ENCODE results near the gene SHMT2.

DNA sequence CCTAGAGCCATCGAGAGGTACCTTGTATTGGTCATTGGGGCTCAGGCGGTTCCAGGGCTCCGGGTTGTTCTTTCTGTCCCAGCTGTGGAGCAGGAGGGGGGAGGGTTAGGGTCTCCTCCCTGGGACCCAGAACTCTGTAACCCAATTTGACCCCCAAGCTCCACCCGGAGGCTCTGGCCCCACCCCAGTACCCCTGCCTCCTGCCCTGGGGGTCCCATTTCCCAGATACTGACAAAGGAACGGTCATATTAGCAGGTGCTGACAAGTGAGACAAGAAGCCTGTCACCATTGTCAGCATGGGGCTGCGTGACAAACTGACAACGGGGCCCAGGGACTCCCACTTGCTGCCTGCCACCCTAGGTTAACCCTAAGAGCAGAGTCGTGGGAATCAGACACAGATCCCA, 6.2 kb downstream of the SHMT2 start:
- TF ChIP-seq, protein P1, sequence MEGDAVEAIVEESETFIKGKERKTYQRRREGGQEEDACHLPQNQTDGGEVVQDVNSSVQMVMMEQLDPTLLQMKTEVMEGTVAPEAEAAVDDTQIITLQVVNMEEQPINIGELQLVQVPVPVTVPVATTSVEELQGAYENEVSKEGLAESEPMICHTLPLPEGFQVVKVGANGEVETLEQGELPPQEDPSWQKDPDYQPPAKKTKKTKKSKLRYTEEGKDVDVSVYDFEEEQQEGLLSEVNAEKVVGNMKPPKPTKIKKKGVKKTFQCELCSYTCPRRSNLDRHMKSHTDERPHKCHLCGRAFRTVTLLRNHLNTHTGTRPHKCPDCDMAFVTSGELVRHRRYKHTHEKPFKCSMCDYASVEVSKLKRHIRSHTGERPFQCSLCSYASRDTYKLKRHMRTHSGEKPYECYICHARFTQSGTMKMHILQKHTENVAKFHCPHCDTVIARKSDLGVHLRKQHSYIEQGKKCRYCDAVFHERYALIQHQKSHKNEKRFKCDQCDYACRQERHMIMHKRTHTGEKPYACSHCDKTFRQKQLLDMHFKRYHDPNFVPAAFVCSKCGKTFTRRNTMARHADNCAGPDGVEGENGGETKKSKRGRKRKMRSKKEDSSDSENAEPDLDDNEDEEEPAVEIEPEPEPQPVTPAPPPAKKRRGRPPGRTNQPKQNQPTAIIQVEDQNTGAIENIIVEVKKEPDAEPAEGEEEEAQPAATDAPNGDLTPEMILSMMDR (IDR thresholded peaks at IDR 0.05) = no peak
- TF ChIP-seq POLR2A (IDR thresholded peaks at IDR 0.05) = no peak

Data from uterus (tissue), 2 donors.